HepG2 (cell line): ENCODE results near the gene NBEAL2. TPM values are rescaled to one million over a fixed set of nuclear protein-coding genes. Genes with fewer than 3 reads are reported as not detected.

Experiments
- ATAC-seq: fragments of 200-7000 bp; cut with Tn5 transposase; 3 replicates; pipeline ENCODE4 v1.9.1; 2020; ENCODE audit warnings: mild to moderate bottlenecking, moderate library complexity
- BruUV-seq: library from RNA; stranded (reverse); fragments of 400-500 nt; replicated peaks from 2 replicates; lab custom pipeline; 2021; lab: Mats Ljungman, UMichigan
- CTCF ChIA-PET: fragments of 300-600 bp; formaldehyde crosslinking; extraction: SDS; loops from one replicate; lab custom pipeline; 2021; ENCODE audit warnings: low total read pairs, inconsistent platforms, low intra/inter-chr PET ratio; lab: Yijun Ruan, JAX
- POLR2A ChIA-PET: fragments of 350-600 bp; sonication (Branson Sonifier 250); formaldehyde crosslinking; loops from one replicate; lab custom pipeline; 2020; ENCODE audit warnings: antibody characterized with exemption, inconsistent platforms; lab: Yijun Ruan, JAX
- DNase-seq: peaks from one replicate; pipeline ENCODE4 v3.0.0-alpha.2; 2015; ENCODE audit warnings: low spot score
- FAIRE-seq: peaks from 3 replicates; lab custom pipeline; 2011; peaks lifted over from hg19 to GRCh38; lab: Jason Lieb, UNC
- H2AFZ ChIP-seq: one replicate; pipeline ENCODE4 v1.6.1; 2011; ENCODE audit warnings: low read length, inconsistent platforms
- H3K27ac ChIP-seq: fragments of 300-600 bp; 3 replicates; pipeline ENCODE4 v1.8.0; 2011; ENCODE audit warnings: mixed run types, mild to moderate bottlenecking, mixed read lengths, low read length, inconsistent platforms; ENCODE audit not compliant: insufficient read depth; ENCODE audit errors: extremely low read length
- H3K27me3 ChIP-seq, 2 experiments: fragments of 200-600 bp in 1 of 2; 2 replicates in 1 of 2; 3 replicates in 1 of 2; pipeline versions ENCODE4 v1.6.0 to v1.8.0; 2011; ENCODE audit warnings: low read length in 2 of 2, mild to moderate bottlenecking in 2 of 2, moderate library complexity in 2 of 2, inconsistent platforms in 1 of 2; ENCODE audit not compliant: insufficient read depth in 2 of 2, control insufficient read depth in 1 of 2
- H3K36me3 ChIP-seq, 2 experiments: fragments of 200-600 bp in 1 of 2; replicated peaks in 1 of 2; 2 replicates in 1 of 2; 3 replicates in 1 of 2; pipeline versions ENCODE4 v1.5.1 to v1.8.0; 2011; ENCODE audit warnings: low read length in 2 of 2, inconsistent platforms in 1 of 2; ENCODE audit not compliant: insufficient read depth in 2 of 2, control insufficient read depth in 1 of 2
- H3K4me1 ChIP-seq: 2 replicates; pipeline ENCODE4 v1.5.1; 2012; ENCODE audit warnings: low read length, inconsistent platforms; ENCODE audit not compliant: insufficient read depth
- H3K4me2 ChIP-seq: 2 replicates; pipeline ENCODE4 v1.6.0; 2011; ENCODE audit warnings: low read depth, low read length, inconsistent platforms
- H3K4me3 ChIP-seq, 3 experiments: fragments of 200-600 bp in 1 of 3; sonication (generic), shearing (Covaris generic) in 1 of 3; replicated peaks in 1 of 3; 2 replicates each; pipeline ENCODE4 v1.5.1; 2011 to 2016; ENCODE audit warnings: low read length in 3 of 3, inconsistent platforms in 2 of 3, low read depth in 2 of 3, mild to moderate bottlenecking in 2 of 3, control low read depth in 1 of 3, mixed read lengths in 1 of 3; ENCODE audit not compliant: insufficient read depth in 1 of 3
- H3K79me2 ChIP-seq: one replicate; pipeline ENCODE4 v1.6.1; 2011; ENCODE audit warnings: low read length, inconsistent platforms; ENCODE audit not compliant: insufficient read depth
- H3K9ac ChIP-seq: 2 replicates; pipeline ENCODE4 v1.6.0; 2011; ENCODE audit warnings: mild to moderate bottlenecking, low read depth, low read length, inconsistent platforms; ENCODE audit not compliant: insufficient read depth
- H3K9me3 ChIP-seq: 2 replicates; pipeline ENCODE4 v1.5.1; 2012; ENCODE audit warnings: mild to moderate bottlenecking, low read length
- H4K20me1 ChIP-seq: 2 replicates; pipeline ENCODE4 v1.6.0; 2011; ENCODE audit warnings: inconsistent platforms, mild to moderate bottlenecking, low read length, moderate library complexity; ENCODE audit not compliant: insufficient read depth
- ARHGAP35 ChIP-seq: sonication (generic); formaldehyde crosslinking; IDR thresholded peaks from 2 replicates; pipeline ENCODE4 v1.9.0; 2022; ENCODE audit warnings: mild to moderate bottlenecking, inconsistent platforms, moderate library complexity, missing genetic modification reagents, borderline replicate concordance
- ATF5 ChIP-seq: sonication (generic); formaldehyde crosslinking; IDR thresholded peaks from 2 replicates; pipeline ENCODE4 v1.4.0; 2020; ENCODE audit warnings: mild to moderate bottlenecking, low read depth, missing genetic modification reagents
- E2F5 ChIP-seq: sonication (generic); formaldehyde crosslinking; conservative IDR thresholded peaks from 2 replicates; pipeline ENCODE4 v1.4.0; 2020; ENCODE audit warnings: missing genetic modification reagents
- EZH2 ChIP-seq: conservative IDR thresholded peaks from 2 replicates; pipeline ENCODE4 v1.6.1; 2012; ENCODE audit warnings: mild to moderate bottlenecking, low read depth, low read length, moderate library complexity
- GABPB1 ChIP-seq: IDR thresholded peaks from 2 replicates; pipeline ENCODE4 v1.6.1; 2016; ENCODE audit warnings: mild to moderate bottlenecking, missing genetic modification reagents, moderate library complexity, missing compliant biosample characterization
- KMT2A ChIP-seq: sonication (generic); formaldehyde crosslinking; IDR thresholded peaks from 2 replicates; pipeline ENCODE4 v1.4.0; 2020; ENCODE audit warnings: missing genetic modification reagents
- NFE2 ChIP-seq: sonication (generic); formaldehyde crosslinking; IDR thresholded peaks from 2 replicates; pipeline ENCODE4 v1.4.0; 2020; ENCODE audit warnings: missing genetic modification reagents
- NFIC ChIP-seq: IDR thresholded peaks from 2 replicates; pipeline ENCODE4 v1.6.1; 2012; ENCODE audit warnings: mild to moderate bottlenecking, low read length, inconsistent platforms
- SMAD3 ChIP-seq: sonication (generic); formaldehyde crosslinking; IDR thresholded peaks from 2 replicates; pipeline ENCODE4 v1.4.0; 2020; ENCODE audit warnings: missing genetic modification reagents
- SNAPC4 ChIP-seq: sonication (generic); formaldehyde crosslinking; IDR thresholded peaks from 2 replicates; pipeline ENCODE4 v1.4.0; 2020; ENCODE audit warnings: mild to moderate bottlenecking, missing genetic modification reagents
- THAP8 ChIP-seq: sonication (generic); formaldehyde crosslinking; IDR thresholded peaks from 2 replicates; pipeline ENCODE4 v1.5.1; 2020; ENCODE audit warnings: missing genetic modification reagents, mild to moderate bottlenecking, borderline replicate concordance
- TOE1 ChIP-seq: sonication (generic); formaldehyde crosslinking; IDR thresholded peaks from 2 replicates; pipeline ENCODE4 v1.4.0; 2020; ENCODE audit warnings: mild to moderate bottlenecking, missing genetic modification reagents
- ZNF264 ChIP-seq: sonication (generic); formaldehyde crosslinking; IDR thresholded peaks from 2 replicates; pipeline ENCODE4 v1.4.0; 2020; ENCODE audit warnings: missing genetic modification reagents
- ZNF562 ChIP-seq: sonication (generic); formaldehyde crosslinking; IDR thresholded peaks from 2 replicates; pipeline ENCODE4 v1.8.0; 2022; ENCODE audit warnings: missing genetic modification reagents, borderline replicate concordance
- WGBS: methylation state at CpG from one replicate; pipeline ENCODE4 v1.1.6; 2017; ENCODE audit warnings: low lambda C conversion rate; 5-methylcytosine and 5-hydroxymethylcytosine counted together
- in situ Hi-C: cut with HindIII; loops from 2 replicates; pipeline ENCODE4 v1.10.0; 2017; ENCODE audit warnings: low pct_unique_long_range_greater_than_20kb; ENCODE audit not compliant: extremely low pct_ligation_motif_present
- intact Hi-C: fragments of 100-400 bp; cut with micrococcal nuclease; formaldehyde crosslinking; loops from one replicate; pipeline ENCODE4 v1.10.0; 2022; ENCODE audit not compliant: unreplicated experiment
- polyA plus RNA-seq, 8 experiments: library from polyadenylated mRNA; depleted of rRNA in 3 of 8; stranded (reverse) in 7 of 8; unstranded in 1 of 8; fragments of >200 nt; fragmentation: Illumina TruSeq in 4 of 8; extraction: Trizol in 4 of 8; gene quantifications; 2 replicates each; pipeline versions ENCODE4 v1.2.1 to v1.2.3, GENCODE V29; 2011 to 2016; ENCODE audit warnings: low read depth in 4 of 8, missing spikeins in 1 of 8, mixed read lengths in 1 of 8; ENCODE audit not compliant: insufficient read depth in 1 of 8
- total RNA-seq, 5 experiments: library from RNA; depleted of rRNA; stranded (reverse); fragments of >200 nt; fragmentation: Illumina TruSeq; extraction: Trizol; gene quantifications; 2 replicates each; pipeline ENCODE4 v1.2.3, GENCODE V29; 2016; ENCODE audit warnings: low read depth in 1 of 5

The NBEAL2 gene
- total and polyA plus RNA-seq, 2 of the 13 experiments (the other 11 are each of a cell fraction or from before 2014, with no cell fraction given): 9.7 to 12.4 TPM

- FAIRE-seq: no peak
- Histone ChIP-seq H3K27me3 (no peaks in the 10 kb centered on the region), H3K4me2 (no peak overlapping the region), H3K9me3 (no peaks in the 10 kb centered on the region), H3K9ac (no peak overlapping the region), H3K79me2 (no peaks in the 10 kb centered on the region), H3K4me1 (peaks cover 6% of the 10 kb centered on the region; the same call in 1 of the 2 replicates), H3K36me3 (no peaks in the 10 kb centered on the region), H2AFZ (no peak overlapping the region), H3K4me3 (no peak overlapping the region), H4K20me1 (no peaks in the 10 kb centered on the region), H3K27ac (no peak overlapping the region)
- intact Hi-C loops (no loop called here), in situ Hi-C loops (no loop called here)
- no TSS peak for BruUV-seq
- POLR2A ChIA-PET: no interaction called here
- ATAC-seq: no peak
- CTCF ChIA-PET: no interaction called here
- WGBS: 92% methylated on average over 17 of the region's 17 CpGs
- TF ChIP-seq EZH2: no peak
- TF ChIP-seq SMAD3 (CRISPR knock-in tag): no peak
- TF ChIP-seq SNAPC4 (CRISPR knock-in tag): no peak
- TF ChIP-seq TOE1 (CRISPR knock-in tag): no peak
- no peak for TF ChIP-seq KMT2A (CRISPR knock-in tag)
- TF ChIP-seq ATF5 (CRISPR knock-in tag): no peak
- no peak for TF ChIP-seq NFIC
- no peak for TF ChIP-seq GABPB1 (CRISPR knock-in tag)
- TF ChIP-seq E2F5: no peak
- TF ChIP-seq ZNF264 (CRISPR knock-in tag): no peak
- TF ChIP-seq NFE2 (CRISPR knock-in tag): no peak
- no peak for TF ChIP-seq ARHGAP35 (CRISPR knock-in tag)
- TF ChIP-seq THAP8 (CRISPR knock-in tag): no peak
- no peak for TF ChIP-seq ZNF562
- DNase-seq: no peak
These were observed 9.8 kb downstream of the NBEAL2 start for GRCh38 chr3:46989146-46989810.
